GM18502 (cell line): ENCODE results near the gene HSD17B8.

Experiments
- ATAC-seq: cut with Tn5 transposase; IDR thresholded peaks from one replicate; pipeline ENCODE4 v1.9.1; 2021; ENCODE audit warnings: mild to moderate bottlenecking; ENCODE audit not compliant: unreplicated experiment, poor library complexity

HSD17B8 gene

DNA sequence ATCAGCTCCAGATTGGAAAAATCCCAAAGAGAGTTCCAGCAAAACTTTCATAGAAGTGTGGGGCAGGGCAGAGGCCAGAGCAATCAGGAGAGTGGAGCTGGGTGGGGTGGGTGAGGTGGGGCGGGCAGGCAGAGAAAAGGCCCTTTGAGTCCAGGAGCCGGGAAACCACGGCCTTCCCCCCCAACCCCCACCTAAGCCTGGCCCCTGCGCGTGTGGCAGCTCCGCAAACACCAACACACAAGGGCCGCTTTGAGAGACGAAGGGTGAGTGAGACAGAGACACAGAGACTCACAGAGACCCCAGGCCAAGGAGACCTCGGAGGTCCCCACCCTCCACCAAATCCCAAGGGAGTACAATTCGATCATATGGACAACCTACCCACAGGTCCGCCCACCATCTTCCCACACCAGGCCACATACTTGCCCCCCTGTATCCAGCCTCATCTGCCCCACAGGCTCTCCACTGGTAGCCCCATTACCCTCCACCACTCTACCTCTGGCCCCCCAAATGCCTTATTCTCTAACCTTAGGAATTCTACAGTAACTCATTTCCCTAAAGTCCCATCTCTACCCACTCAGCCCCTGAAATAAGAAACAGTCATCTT, 13.8 kb upstream of the HSD17B8 start:
- ATAC-seq: no peak

DNA sequence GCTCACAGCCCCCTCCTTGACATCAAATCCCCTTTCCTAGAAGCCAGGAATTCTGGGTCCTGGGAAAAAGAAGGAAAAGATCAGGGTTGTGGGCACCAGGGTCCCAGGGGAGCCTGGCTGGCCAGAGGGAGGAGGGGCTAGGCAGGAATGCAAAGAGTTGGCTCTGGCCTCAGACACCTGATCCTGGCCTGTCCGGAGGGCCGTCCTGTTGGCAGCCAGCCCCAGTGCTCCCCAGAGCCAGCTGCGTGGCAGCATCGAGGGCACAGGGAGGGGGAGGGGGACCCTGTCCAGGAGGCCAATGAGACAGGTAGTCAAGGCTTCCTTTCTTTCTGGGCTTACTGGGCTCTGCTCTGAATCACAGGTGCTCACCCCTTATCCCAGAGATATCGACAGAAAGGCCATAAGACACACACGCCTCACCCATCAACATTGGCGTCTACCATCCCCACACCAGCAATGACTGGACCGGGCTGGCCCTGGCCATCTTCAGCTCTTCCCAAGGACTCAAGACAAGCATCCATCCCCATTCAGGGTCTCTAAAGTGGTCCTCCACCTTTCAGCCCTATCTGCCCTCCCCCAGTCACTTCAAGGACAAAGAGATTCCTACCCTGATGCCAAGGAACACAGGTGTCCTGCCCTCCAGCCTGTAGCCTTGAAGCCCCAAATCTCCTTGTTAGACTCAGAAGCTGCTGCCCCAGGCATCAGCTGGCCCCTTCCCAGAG, 12.9 kb upstream of the HSD17B8 start:
- no peak for ATAC-seq

DNA sequence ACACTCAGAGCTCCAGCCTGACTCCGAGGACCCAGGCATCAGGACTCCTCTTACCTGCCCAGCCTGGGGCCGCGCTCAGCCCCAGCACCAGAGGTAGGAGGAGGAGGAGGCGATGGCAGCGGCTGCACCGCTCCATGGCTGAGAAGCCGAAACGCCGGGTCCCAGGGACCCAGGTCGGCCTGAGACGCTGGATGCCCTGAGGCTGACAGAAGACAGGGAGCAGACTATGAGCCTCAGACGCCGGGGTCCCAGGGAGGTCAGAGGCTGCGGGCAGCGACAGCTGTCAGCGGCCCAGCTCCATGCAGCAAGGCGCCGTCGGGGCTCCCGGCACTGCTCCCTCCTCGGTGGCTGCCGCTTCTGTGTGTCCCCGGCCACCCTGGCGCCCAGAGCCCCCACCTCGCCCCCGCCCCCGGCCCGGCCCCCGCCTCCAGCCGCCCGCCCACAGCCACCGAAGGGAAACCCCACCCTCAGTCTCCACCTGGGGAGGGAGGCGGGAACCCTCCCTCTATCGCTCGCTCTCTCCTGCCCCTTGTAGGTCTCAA, 12.3 kb upstream of the HSD17B8 start, which contains the start of gene COL11A2:
Gene COL11A2, minus strand, starts transcription at position 363 of the 542 bp plus-strand sequence. Its CDS starts 227 bp downstream, at position 136.
- no peak for ATAC-seq

DNA sequence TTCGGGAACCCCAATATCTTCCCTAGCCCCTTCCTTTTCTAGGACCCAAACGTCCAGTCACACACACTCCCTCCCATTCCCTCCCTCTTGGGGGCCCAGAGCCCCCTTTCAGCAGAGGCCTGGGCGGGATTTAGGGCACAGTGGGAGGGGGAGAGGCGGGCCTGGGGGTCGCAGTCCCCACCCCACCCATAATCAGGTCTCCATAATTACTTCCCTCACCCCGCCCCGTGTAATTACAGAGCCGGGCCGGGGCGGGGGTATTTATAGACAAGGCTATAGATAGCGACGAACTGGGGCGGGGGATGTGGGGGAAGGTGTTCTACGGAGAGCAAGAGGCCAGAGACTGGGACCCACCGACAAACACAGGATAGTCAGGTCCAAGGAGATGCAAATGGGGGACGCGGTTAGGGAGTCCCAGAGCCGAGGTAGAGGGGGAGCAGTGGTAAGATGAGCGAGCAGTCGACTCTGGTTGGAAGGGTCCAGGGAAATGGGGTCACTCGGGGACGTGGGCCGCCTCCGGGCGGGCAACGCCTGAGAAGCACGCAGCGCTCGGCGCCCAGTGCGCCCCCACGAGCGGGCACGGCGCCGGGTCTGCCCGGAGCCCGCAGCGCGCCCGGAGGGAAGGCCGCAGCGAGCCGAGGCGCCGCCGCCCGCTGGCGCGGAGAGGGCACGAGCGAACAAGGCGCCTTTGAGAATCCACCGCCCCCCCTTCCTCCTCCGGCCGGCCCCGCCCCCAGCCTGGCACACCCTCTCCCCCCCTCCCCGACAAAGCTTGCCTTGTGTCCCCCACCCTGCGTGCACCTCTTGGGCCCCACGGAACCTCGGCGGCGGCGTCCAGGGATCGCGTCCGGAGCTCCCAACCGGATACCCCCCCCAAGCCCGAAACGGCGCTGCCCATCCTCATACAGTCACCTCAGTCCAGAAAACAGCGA, 11.5 kb upstream of the HSD17B8 start:
- ATAC-seq: no peak

DNA sequence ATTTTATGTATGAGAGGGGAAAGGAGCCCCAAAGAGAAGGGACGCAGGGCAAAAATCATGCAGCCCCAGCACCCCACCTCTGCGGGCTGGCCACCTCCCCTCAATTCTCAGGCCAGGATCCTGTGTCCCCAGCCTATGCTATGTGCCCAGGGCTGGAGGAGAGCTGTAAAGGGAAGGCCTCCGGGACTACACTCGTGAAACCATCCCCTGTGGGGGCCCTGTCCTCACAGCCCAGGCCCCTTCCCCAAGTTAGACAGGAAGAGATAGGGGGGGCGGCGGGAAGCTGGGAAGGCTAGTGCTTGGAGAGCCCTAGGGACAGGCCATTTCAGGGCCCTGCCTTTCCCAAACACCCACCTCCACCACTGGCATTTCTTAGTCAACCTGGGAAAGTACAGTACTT, 10.8 kb upstream of the HSD17B8 start:
- ATAC-seq: no peak

DNA sequence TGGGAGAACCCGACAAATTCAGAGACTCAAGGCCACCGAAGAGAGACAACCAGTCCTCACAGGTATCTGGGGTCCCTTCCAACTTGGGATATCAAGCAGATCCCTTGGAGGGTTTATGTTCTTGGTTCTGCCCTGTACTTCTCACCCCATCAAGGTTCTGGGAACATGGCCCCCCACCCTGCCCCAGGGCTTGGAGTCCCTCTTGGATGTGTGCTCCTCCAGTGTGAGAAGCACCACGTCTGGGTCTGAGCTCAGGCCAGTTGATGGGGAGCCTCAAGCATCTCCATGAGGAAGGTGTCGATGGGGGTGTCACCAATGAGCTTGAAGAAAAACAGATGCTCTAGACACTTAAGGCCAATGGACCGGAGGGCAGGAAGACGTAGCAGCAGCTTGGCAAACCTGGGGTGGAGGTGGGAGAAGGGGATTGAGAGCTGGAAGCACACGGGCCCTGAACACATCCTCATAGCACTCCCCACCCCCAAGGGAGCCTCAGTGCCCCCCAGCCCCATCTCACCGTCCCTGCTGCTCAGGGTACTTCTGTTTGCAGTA, 9.9 kb upstream of the HSD17B8 start:
- ATAC-seq: no peak

DNA sequence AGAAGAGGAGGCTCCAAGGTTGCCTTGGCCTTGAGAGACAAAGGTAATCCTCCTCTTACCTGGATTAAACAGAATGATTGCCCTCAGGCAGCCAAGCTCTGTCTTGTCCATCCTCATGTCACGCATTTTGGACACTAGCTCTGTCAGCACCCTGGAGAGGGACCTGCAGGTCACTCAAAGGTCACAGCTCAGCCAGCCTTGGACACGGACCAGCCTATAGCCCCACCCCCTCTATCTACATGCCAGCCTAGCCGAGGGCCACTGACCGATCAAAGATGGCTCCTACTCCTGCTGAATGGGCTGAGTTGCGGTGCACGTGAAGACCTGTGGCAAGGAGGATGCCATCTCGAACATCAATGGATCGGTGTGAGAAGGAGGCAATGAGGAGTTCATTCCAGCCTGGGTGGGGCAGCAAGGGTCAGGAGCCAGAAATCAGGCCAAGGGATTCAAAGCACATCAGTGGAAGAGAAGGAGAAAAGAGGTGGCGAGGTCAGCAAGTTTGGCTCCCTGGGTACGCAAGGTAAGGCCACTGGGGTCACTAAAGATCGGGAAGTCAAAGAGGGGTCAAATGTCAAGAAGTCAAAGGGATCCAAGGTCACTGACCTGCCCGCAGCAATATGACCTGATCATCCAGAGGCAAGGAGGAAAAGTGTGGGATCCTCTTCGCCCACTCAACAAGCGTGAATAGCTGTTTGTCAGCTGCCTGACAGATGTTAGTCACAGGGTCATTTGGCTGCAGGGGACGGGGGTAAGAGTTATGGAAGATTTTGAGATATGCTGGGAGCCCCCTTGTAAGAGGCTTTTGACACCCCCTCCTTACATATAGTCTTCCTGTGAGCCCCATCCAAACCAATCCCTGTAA, 8.9 kb upstream of the HSD17B8 start:
- no peak for ATAC-seq

DNA sequence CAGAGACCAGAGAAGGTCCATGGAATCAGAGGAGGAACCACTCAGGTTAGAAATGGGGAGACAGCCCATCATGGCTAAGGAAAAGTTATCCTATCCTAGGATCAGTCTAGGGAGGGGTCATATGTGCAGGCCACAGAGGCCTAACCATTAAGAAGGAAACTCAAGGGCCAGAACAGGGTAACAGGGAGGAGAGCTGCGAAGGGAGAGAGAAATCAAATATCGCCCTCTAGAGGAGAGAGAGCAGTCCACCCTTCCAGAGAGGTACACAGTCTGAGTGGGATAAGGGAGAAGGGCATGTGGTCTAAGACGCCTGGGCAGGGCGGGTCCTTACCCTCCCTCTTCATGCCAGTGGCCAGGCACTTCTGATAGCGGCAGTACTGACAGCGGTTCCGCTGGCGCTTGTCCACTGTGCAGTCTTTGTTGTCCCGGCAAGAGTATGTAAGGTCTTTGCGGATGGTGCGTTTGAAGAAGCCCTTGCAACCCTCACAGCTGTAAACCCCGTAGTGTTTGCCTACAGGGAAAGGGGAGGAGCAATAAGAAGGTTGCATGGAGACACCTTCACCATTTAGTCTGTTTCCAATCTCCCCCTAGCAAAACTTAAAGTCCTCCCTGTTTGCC, 6.9 kb upstream of the HSD17B8 start:
- no peak for ATAC-seq

DNA sequence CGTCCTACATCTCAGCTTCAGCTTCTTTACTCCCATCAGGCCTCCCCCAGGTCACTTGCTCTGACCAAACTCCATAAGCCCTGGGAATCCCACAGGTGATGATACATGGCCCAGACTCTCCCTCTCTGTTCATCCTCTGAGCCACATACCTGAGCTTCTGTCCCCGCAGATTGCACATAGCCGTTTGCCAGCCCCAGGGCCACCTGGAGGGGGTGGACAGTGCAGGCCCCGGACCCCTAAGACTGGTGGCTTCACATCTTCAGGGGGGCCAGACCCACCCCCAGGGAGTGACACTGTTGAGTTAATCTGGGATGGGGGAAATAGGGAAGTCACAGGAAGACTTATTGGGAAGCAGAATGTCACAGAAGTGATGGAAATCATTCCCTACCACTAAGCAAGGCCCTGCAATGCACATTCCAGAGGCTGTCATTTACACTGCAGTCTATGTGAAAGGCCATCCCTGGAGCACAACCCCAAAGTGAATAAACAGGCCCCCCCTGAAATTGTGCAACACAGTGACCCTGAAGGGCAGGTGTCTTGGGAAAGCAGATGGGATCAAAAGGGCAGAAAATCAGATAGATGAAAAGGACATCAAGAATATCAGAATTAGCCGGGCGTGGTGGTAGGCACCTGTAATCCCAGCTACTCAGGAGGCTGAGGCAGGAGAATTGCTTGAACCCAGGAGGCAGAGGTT, 6.1 kb upstream of the HSD17B8 start:
- no peak for ATAC-seq

DNA sequence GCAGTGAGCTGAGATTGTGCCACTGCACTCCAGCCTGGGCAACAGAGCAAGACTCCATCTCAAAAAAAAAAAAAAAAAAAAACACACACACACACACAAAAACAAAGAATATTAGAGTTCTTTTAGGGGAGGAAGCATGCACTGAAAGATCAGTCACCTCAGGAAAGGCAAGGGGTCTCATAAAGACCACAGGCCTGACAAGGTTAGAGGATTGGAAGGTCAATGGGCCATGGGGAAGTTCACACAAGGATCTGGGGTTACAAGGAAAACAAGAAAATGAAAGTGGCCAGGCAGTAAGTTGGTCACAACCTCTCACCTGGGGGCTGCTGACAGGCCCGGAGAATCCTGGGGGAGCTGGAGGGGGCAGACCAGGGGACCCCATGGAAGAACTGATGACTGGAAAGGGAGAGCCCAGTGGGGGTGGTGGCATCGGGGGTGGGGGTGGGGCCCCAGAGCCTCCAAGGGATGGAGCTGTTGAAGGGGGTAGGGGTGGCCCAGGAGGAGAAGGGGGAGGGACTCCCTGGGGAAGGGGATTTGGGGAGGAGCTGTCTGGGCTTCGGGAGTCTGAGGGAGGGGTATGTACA, 5.5 kb upstream of the HSD17B8 start:
- no peak for ATAC-seq

DNA sequence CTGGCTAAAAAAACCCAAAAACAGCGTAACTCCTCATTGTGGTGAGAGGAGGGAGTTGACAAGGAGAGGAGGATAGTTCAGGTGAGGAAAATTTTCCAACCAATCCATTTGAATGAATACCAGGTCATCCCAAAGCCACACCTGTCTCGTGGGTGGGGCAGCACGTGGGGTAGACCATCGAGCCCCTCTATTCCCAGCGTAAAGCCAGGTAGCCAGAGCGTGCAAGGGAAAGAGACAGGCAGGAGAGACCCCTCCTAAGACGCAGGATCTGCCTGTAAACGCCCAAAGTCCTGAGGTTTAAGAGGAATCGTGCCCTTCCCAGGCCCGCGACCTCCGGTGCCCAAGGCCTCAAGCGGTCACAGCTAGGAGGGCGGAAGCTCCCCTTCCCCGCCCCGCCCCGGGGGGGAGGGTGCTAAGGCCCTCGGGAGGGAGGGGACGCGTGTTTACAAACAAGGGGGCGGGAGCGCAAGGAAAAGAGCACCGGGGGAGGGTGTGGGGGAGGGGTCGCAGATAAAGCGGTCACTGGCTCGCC, 4.7 kb upstream of the HSD17B8 start:
- ATAC-seq: peak; percentile 32

DNA sequence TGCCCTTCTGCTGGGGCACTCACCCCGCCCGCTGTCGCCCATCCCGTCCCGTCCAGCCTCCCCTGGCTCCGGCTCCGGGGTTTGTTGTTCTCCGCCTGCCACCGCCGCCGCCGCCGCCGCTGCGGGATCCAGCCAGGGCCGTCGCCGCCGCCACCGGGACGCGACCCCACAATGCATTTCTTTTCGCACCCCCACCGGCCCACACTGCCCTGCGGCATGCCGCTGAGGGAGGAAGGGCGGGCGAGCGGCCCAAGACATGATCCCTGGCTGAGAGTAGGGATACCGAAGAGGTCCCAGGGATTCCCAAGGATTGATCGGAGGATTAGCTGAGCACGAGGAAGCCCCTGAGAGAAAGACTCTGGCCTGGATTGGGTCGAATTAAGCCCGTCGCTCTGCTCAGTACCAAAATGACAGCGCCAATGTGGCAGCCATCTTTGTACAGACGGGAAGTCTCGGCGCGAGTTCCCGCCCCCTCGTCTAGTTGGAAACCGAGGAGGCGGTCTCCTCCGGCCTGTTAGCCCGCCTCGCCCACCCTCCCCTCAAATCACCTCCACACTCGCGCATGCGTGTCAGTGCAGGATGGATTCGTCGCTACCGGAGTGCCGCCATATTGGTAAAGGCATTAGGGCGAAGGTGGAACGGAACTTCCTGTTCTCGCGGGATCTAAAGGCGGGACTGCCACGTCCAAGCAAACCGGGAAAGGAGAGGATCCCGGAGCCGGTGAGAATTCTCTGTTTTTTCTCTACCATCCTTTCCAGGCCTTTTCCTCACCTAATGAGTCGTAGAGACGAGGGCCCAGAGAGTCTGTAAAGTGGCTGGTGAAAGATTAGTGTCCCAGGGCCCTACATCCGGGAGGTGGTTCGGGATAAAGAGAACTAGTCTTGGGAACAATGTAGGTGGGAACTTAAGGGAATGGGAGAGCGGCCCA, 4.0 kb upstream of the HSD17B8 start, which contains the start of the genes RXRB and SLC39A7:
Gene RXRB, minus strand, starts transcription at position 447 of the 928 bp plus-strand sequence. Its CDS starts 189 bp downstream, at position 258.
Gene SLC39A7, plus strand, starts transcription at position 649 of the 928 bp plus-strand sequence. CDS start 379 bp downstream, outside the sequence.
- ATAC-seq: peak; percentile 54

DNA sequence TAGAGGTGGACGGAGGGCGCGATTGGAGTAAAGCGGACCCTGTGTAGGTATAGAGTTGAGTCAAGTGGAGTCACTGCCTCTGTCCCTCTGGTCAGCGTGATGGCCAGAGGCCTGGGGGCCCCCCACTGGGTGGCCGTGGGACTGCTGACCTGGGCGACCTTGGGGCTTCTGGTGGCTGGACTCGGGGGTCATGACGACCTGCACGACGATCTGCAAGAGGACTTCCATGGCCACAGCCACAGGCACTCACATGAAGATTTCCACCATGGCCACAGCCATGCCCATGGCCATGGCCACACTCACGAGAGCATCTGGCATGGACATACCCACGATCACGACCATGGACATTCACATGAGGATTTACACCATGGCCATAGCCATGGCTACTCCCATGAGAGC, 3.3 kb upstream of the HSD17B8 start:
- ATAC-seq: no peak

DNA sequence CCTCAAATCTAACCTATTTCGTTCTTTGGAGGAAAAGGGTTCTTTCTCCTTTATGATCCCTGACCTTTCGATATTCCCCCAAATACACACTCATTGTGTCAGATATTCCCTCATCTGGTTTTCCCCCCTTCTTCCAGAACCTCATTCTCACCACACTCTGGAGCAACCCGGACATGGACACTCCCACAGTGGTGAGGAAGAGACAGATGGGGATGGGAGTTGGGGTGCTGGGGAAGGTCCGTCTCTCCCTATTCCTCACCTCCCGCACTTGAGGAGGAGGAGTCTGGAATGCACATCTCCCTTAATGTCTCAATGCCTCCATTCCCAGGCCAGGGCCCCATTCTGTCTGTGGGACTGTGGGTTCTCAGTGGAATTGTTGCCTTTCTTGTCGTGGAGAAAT, 2.5 kb upstream of the HSD17B8 start:
- ATAC-seq: no peak

DNA sequence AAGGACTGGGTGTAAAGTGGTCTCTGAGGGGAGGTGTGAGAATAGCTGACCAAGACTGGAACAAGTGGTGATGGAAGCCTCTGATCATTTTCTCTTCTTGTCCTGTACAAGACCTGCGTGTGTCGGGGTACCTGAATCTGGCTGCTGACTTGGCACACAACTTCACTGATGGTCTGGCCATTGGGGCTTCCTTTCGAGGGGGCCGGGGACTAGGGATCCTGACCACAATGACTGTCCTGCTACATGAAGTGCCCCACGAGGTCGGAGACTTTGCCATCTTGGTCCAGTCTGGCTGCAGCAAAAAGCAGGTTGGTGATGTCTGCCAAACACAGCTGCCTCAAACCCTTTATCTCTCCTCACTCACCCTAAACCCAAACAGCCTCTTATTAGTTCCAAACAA, 1.7 kb upstream of the HSD17B8 start:
- ATAC-seq: no peak

DNA sequence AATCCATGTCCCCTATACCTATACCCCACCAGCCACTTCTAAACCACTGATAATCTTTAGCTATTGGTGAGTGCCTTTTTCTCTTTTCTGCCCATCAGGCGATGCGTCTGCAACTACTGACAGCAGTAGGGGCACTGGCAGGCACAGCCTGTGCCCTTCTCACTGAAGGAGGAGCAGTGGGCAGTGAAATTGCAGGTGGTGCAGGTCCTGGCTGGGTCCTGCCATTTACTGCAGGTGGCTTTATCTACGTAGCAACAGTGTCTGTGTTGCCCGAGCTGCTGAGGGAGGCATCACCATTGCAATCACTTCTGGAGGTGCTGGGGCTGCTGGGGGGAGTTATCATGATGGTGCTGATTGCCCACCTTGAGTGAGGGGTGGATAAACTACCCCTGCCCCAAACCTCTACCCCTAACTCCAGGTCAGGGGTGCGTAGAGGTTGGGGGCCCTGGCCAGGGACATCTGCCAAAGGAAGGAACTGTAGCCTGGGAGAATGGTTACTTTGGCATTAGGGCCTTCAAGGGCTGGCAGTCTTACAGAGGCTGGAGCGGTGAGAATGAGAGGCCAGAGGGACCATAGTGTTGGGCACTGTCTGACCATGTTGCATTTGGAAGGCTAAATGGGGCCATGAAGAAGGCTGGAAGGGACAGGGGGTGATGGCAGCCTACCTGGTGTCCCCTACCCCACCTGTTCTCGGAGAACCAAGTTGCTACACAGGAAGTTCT, 851 bp upstream of the HSD17B8 start:
- no peak for ATAC-seq
